ENCODE data around the gene F2RL2. TPM values are rescaled to one million over a fixed set of nuclear protein-coding genes. Genes with fewer than 3 reads are reported as not detected.
A peak's percentile ranks its signal among the peaks of the same experiment; 100 is the strongest.

Gene F2RL2
- total and polyA plus RNA-seq, 2 of the 4 experiments (the other 2 are of a cell fraction): 21.7 to 32.8 TPM

DNA sequence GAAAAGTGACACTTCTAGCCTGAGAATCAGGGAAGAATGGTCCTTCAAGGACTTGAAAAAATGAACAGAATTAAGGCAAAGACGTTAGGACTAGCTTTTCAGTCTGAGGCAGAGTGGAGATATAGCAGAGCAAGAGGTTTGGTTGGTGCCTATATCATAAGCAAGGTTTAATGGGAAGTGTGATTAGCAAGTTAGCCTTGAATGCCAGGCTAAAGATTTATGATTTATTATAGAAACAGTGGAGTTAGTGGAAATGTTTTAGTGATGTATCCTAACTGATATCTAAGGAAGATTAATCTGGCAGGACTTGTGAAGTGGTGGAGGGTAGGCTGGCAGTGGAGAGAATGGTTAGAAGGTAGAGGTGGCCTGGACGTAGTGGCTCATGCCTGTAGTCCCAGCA is 7.0 kb downstream of the F2RL2 start:
- ChIA-PET CTCF (interaction anchor here (0.7 kb wide), 1 partner anchor 26 kb away, joined by 3 read pairs; no protein-coding TSS in a partner anchor), POLR2A (ENCODE audit: unreplicated experiment) (no interaction called here)
- Histone ChIP-seq H3K4me2 (ENCODE audit: low read depth, low read length) (no peak overlapping the region), H2AFZ (replicated peaks; ENCODE audit: low read length, poor library complexity) (no peak overlapping the region), H3K56ac (ENCODE audit: extremely low read depth, insufficient read depth, low read length) (no peak overlapping the region), H3K4me3 (ENCODE audit: insufficient read depth, low read depth, low read length) (no peak overlapping the region), H3K14ac (replicated peaks; ENCODE audit: low read depth, low read length) (peak overlapping the region; percentile 78), H3K23ac (ENCODE audit: low read depth, low read length) (peak overlapping the region; percentile 59; the same call in 1 of the 2 replicates), H3K4ac (ENCODE audit: low read depth, low read length) (peak overlapping the region; percentile 56; the same call in 1 of the 2 replicates), H4K5ac (ENCODE audit: low read depth, low read length) (no peak overlapping the region; the same call in 1 of the 2 replicates), H3K9me3 (ENCODE audit: control insufficient read depth, insufficient read depth, low read length) (no peaks in the 10 kb centered on the region), H2AK9ac (replicated peaks; ENCODE audit: low read depth, low read length, poor library complexity) (no peak overlapping the region), H2BK120ac (ENCODE audit: low read depth, low read length) (peak overlapping the region; percentile 77), H2AK5ac (ENCODE audit: low read depth, low read length) (peak overlapping the region; percentile 86), H2BK15ac (ENCODE audit: low read depth, low read length) (peak overlapping the region; percentile 91), H2BK5ac (ENCODE audit: low read depth, low read length, poor library complexity, severe bottlenecking) (peak overlapping the region; percentile 95), H3K27ac (ENCODE audit: insufficient read depth, low read length) (no peak overlapping the region), H3K9ac (ENCODE audit: low read depth, low read length) (no peak overlapping the region), H3K18ac (ENCODE audit: low read depth, low read length) (peak overlapping the region; percentile 54; the same call in 1 of the 2 replicates), H3K79me1 (ENCODE audit: low read depth in 1 of 2, low read length in 2 of 2) (peaks cover 6 to 12% of the 10 kb centered on the region in 2 experiments; a peak in 3 of 4 replicates), H3K4me1 (ENCODE audit: control insufficient read depth, insufficient read depth, low read length) (peaks cover 10% of the 10 kb centered on the region; the same call in 1 of the 2 replicates), H3K36me3 (ENCODE audit: control insufficient read depth, insufficient read depth, low read length) (peaks cover 7% of the 10 kb centered on the region), H3K9me1 (ENCODE audit: insufficient read depth, low read length) (peaks cover 16% of the 10 kb centered on the region), H2BK20ac (ENCODE audit: low read depth, low read length) (peak overlapping the region; percentile 89), H4K91ac (ENCODE audit: insufficient read depth, low read depth, low read length) (peak overlapping the region; percentile 43), H4K8ac (ENCODE audit: low read depth in 2 of 2, low read length in 2 of 2) (peak overlapping the region; percentile 21 to 36; a peak in 3 of 4 replicates), H3K27me3 (ENCODE audit: control insufficient read depth, insufficient read depth, low read length) (no peaks in the 10 kb centered on the region), H4K20me1 (ENCODE audit: insufficient read depth, low read length) (no peaks in the 10 kb centered on the region)
- in situ Hi-C loops (cut with MboI; ENCODE audit: low sequenced_read_pairs) (no loop called here), intact Hi-C loops (cut with micrococcal nuclease) (no loop called here), dilution Hi-C loops (cut with HindIII; ENCODE audit: low sequenced_read_pairs, unreplicated experiment) (no loop called here)
- ATAC-seq (ENCODE audit: low read depth) (no peak), DNase-seq (no peak)
- no peak for TF ChIP-seq MAFK (IDR thresholded peaks at IDR 0.05; ENCODE audit: low read depth, low read length)
- TF ChIP-seq, protein P1, sequence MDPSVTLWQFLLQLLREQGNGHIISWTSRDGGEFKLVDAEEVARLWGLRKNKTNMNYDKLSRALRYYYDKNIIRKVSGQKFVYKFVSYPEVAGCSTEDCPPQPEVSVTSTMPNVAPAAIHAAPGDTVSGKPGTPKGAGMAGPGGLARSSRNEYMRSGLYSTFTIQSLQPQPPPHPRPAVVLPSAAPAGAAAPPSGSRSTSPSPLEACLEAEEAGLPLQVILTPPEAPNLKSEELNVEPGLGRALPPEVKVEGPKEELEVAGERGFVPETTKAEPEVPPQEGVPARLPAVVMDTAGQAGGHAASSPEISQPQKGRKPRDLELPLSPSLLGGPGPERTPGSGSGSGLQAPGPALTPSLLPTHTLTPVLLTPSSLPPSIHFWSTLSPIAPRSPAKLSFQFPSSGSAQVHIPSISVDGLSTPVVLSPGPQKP (IDR thresholded peaks at IDR 0.05; ENCODE audit: borderline replicate concordance, low read depth, low read length): no peak
- TF ChIP-seq NFE2L2 (IDR thresholded peaks at IDR 0.05; ENCODE audit: low read depth, low read length): no peak
- no peak for TF ChIP-seq MXI1 (IDR thresholded peaks at IDR 0.05; ENCODE audit: borderline replicate concordance, low read depth, low read length)
- no peak for TF ChIP-seq RAD21 (IDR thresholded peaks at IDR 0.05; ENCODE audit: low read length)
- TF ChIP-seq CHD1 (IDR thresholded peaks at IDR 0.05; ENCODE audit: low read depth, low read length): no peak
- TF ChIP-seq FOS (IDR thresholded peaks at IDR 0.05; ENCODE audit: low read depth, low read length): no peak
- TF ChIP-seq RFX5 (IDR thresholded peaks at IDR 0.05; ENCODE audit: low read depth, low read length): no peak
- TF ChIP-seq SMC3 (IDR thresholded peaks at IDR 0.05; ENCODE audit: low read depth, low read length): no peak
- TF ChIP-seq MAZ (IDR thresholded peaks at IDR 0.05; ENCODE audit: borderline replicate concordance, low read depth, low read length): no peak
- TF ChIP-seq, protein P2, sequence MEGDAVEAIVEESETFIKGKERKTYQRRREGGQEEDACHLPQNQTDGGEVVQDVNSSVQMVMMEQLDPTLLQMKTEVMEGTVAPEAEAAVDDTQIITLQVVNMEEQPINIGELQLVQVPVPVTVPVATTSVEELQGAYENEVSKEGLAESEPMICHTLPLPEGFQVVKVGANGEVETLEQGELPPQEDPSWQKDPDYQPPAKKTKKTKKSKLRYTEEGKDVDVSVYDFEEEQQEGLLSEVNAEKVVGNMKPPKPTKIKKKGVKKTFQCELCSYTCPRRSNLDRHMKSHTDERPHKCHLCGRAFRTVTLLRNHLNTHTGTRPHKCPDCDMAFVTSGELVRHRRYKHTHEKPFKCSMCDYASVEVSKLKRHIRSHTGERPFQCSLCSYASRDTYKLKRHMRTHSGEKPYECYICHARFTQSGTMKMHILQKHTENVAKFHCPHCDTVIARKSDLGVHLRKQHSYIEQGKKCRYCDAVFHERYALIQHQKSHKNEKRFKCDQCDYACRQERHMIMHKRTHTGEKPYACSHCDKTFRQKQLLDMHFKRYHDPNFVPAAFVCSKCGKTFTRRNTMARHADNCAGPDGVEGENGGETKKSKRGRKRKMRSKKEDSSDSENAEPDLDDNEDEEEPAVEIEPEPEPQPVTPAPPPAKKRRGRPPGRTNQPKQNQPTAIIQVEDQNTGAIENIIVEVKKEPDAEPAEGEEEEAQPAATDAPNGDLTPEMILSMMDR (conservative IDR thresholded peaks at IDR 0.05; ENCODE audit: low read depth, low read length): no peak
- TF ChIP-seq BHLHE40 (IDR thresholded peaks at IDR 0.05; ENCODE audit: low read depth, low read length): no peak
- TF ChIP-seq, protein P3, sequence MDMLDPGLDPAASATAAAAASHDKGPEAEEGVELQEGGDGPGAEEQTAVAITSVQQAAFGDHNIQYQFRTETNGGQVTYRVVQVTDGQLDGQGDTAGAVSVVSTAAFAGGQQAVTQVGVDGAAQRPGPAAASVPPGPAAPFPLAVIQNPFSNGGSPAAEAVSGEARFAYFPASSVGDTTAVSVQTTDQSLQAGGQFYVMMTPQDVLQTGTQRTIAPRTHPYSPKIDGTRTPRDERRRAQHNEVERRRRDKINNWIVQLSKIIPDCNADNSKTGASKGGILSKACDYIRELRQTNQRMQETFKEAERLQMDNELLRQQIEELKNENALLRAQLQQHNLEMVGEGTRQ (IDR thresholded peaks at IDR 0.05; ENCODE audit: low read depth, low read length): no peak
- TF ChIP-seq CEBPB (IDR thresholded peaks at IDR 0.05; ENCODE audit: low read depth, low read length): no peak
- TF ChIP-seq RCOR1 (IDR thresholded peaks at IDR 0.05; ENCODE audit: insufficient replicate concordance, low read length): no peak
- TF ChIP-seq POLR2A (IDR thresholded peaks at IDR 0.05; ENCODE audit: low read depth, low read length): no peak
- BruUV-seq (replicated peaks): no TSS peak
- 67% methylated on average over 1 of the region's 2 CpGs; no CpG with 5 or more reads in 1 of the 2 experiments for WGBS, 2 experiments (ENCODE audit: extremely low coverage in 2 of 2, insufficient read length in 1 of 2)

Data from IMR-90 (cell line).